ENCODE measurements around the gene PTPN23. TPM values are rescaled to one million over a fixed set of nuclear protein-coding genes. Genes with fewer than 3 reads are reported as not detected.

PTPN23 gene
- total and polyA plus RNA-seq, 4 donors, result 20.4 to 52.3 (median 24.2) TPM

GRCh38 chr3:47337656-47338055, 43.2 kb upstream of the PTPN23 start:
- DNase-seq, result no peak
- no peak for TF ChIP-seq CTCF (IDR thresholded peaks at IDR 0.05; ENCODE audit: control extremely low read depth, extremely low read depth)
- Histone ChIP-seq H3K4me3 (no peak overlapping the region), H3K36me3 (ENCODE audit: control insufficient read depth in 4 of 4, insufficient read depth in 4 of 4, low read length in 4 of 4) (peaks cover 18 to 57% (median 25%) of the 10 kb centered on the region in 4 donors), H3K4me1 (ENCODE audit: control insufficient read depth in 5 of 5, insufficient read depth in 5 of 5, low read length in 5 of 5) (no peaks in the 10 kb centered on the region), H3K27me3 (ENCODE audit: control insufficient read depth in 3 of 3, insufficient read depth in 3 of 3, low read length in 2 of 3) (no peaks in the 10 kb centered on the region), H3K9ac (ENCODE audit: insufficient read depth in 1 of 2, low read length in 2 of 2) (no peak overlapping the region), H3K27ac (ENCODE audit: low read depth in 1 of 2, low read length in 1 of 2) (no peak overlapping the region), H3K9me3 (ENCODE audit: control insufficient read depth in 4 of 4, insufficient read depth in 3 of 4, low read length in 3 of 4) (no peaks in the 10 kb centered on the region)
- 92 to 96% methylated on average over 5 of the region's 5 CpGs for WGBS, 2 donors
- no peak for ATAC-seq (ENCODE audit: insufficient read depth, low FRiP score)

- Histone ChIP-seq H3K27me3 (ENCODE audit: control insufficient read depth in 3 of 3, insufficient read depth in 3 of 3, low read length in 2 of 3) (no peaks in the 10 kb centered on the region), H3K4me3 (no peak overlapping the region), H3K36me3 (ENCODE audit: control insufficient read depth in 4 of 4, insufficient read depth in 4 of 4, low read length in 4 of 4) (peaks cover 12 to 50% (median 23%) of the 10 kb centered on the region in 4 donors), H3K9ac (ENCODE audit: insufficient read depth in 1 of 2, low read length in 2 of 2) (no peak overlapping the region), H3K27ac (ENCODE audit: low read depth in 1 of 2, low read length in 1 of 2) (no peak overlapping the region), H3K9me3 (ENCODE audit: control insufficient read depth in 4 of 4, insufficient read depth in 3 of 4, low read length in 3 of 4) (no peaks in the 10 kb centered on the region), H3K4me1 (ENCODE audit: control insufficient read depth in 5 of 5, insufficient read depth in 5 of 5, low read length in 5 of 5) (no peaks in the 10 kb centered on the region)
- DNase-seq, result no peak
- WGBS, 2 donors, result 96 to 98% methylated on average over 2 of the region's 2 CpGs
- no peak for TF ChIP-seq CTCF (IDR thresholded peaks at IDR 0.05; ENCODE audit: control extremely low read depth, extremely low read depth)
- ATAC-seq (ENCODE audit: insufficient read depth, low FRiP score), result no peak
These were observed 40.9 kb upstream of the PTPN23 start for GRCh38 chr3:47339951-47340350.

GRCh38 chr3:47340866-47341265, 40.0 kb upstream of the PTPN23 start:
- 87 to 98% methylated on average over 2 of the region's 2 CpGs for WGBS, 2 donors
- H3K36me3 ChIP-seq (ENCODE audit: control insufficient read depth in 4 of 4, insufficient read depth in 4 of 4, low read length in 4 of 4), result peaks cover 12 to 50% (median 23%) of the 10 kb centered on the region in 4 donors
- H3K9me3 ChIP-seq (ENCODE audit: control insufficient read depth in 4 of 4, insufficient read depth in 3 of 4, low read length in 3 of 4), result no peaks in the 10 kb centered on the region
- H3K4me3 ChIP-seq, result no peak overlapping the region
- no peak overlapping the region for H3K9ac ChIP-seq (ENCODE audit: insufficient read depth in 1 of 2, low read length in 2 of 2)
- peaks cover 0 to 2% (median 0%) of the 10 kb centered on the region in 5 donors for H3K4me1 ChIP-seq (ENCODE audit: control insufficient read depth in 5 of 5, insufficient read depth in 5 of 5, low read length in 5 of 5)
- TF ChIP-seq CTCF (IDR thresholded peaks at IDR 0.05; ENCODE audit: control extremely low read depth, extremely low read depth), result no peak
- DNase-seq (no peak), ATAC-seq (ENCODE audit: insufficient read depth, low FRiP score) (no peak)
- no peak overlapping the region for H3K27ac ChIP-seq (ENCODE audit: low read depth in 1 of 2, low read length in 1 of 2)
- no peaks in the 10 kb centered on the region for H3K27me3 ChIP-seq (ENCODE audit: control insufficient read depth in 3 of 3, insufficient read depth in 3 of 3, low read length in 2 of 3)

GRCh38 chr3:47342151-47342550, 38.7 kb upstream of the PTPN23 start:
- Histone ChIP-seq H3K4me1 (ENCODE audit: control insufficient read depth in 5 of 5, insufficient read depth in 5 of 5, low read length in 5 of 5) (peaks cover 0 to 2% (median 0%) of the 10 kb centered on the region in 5 donors), H3K36me3 (ENCODE audit: control insufficient read depth in 4 of 4, insufficient read depth in 4 of 4, low read length in 4 of 4) (peaks cover 8 to 43% (median 16%) of the 10 kb centered on the region in 4 donors), H3K4me3 (no peak overlapping the region), H3K27ac (ENCODE audit: low read depth in 1 of 2, low read length in 1 of 2) (no peak overlapping the region), H3K27me3 (ENCODE audit: control insufficient read depth in 3 of 3, insufficient read depth in 3 of 3, low read length in 2 of 3) (no peaks in the 10 kb centered on the region), H3K9ac (ENCODE audit: insufficient read depth in 1 of 2, low read length in 2 of 2) (no peak overlapping the region), H3K9me3 (ENCODE audit: control insufficient read depth in 4 of 4, insufficient read depth in 3 of 4, low read length in 3 of 4) (no peaks in the 10 kb centered on the region)
- ATAC-seq (ENCODE audit: insufficient read depth, low FRiP score) (no peak), DNase-seq (no peak)
- WGBS, 2 donors, result 98 to 100% methylated on average over 2 of the region's 2 CpGs
- TF ChIP-seq CTCF (IDR thresholded peaks at IDR 0.05; ENCODE audit: control extremely low read depth, extremely low read depth), result no peak
